A549 (cell line): ENCODE results near the gene BMP7. TPM values are rescaled to one million over a fixed set of nuclear protein-coding genes. Genes with fewer than 3 reads are reported as not detected.

Experiments
- ATAC-seq, 2 experiments: fragments of 200-7000 bp in 1 of 2; fragments of >200 bp in 1 of 2; cut with Nextera tagmentation in 1 of 2; cut with Tn5 transposase in 1 of 2; 3 replicates each; pipeline versions ENCODE4 v1.8.0 to v1.9.1; 2018 to 2020; ENCODE audit warnings: mild to moderate bottlenecking in 1 of 2, moderate library complexity in 1 of 2
- CTCF ChIA-PET: fragments of 300-600 bp; sonication (Branson Sonifier 250); formaldehyde crosslinking; extraction: SDS; loops from one replicate; lab custom pipeline; 2021; ENCODE audit warnings: antibody characterized with exemption, inconsistent platforms; lab: Yijun Ruan, JAX
- POLR2A ChIA-PET: fragments of 350-600 bp; formaldehyde crosslinking; extraction: SDS; loops from one replicate; lab custom pipeline; 2021; ENCODE audit warnings: antibody characterized with exemption, inconsistent platforms; lab: Yijun Ruan, JAX
- DNase-seq, 2 experiments: peaks; one replicate each; pipeline versions ENCODE4 v3.0.0 to v3.0.0-alpha.2; 2011 to 2016; ENCODE audit warnings: low read depth in 1 of 2, low spot score in 1 of 2
- FAIRE-seq: peaks from 2 replicates; lab custom pipeline; 2011; peaks lifted over from hg19 to GRCh38; lab: Jason Lieb, UNC
- H3K27ac ChIP-seq, 2 experiments: fragments of >200 bp; sonication (Bioruptor Twin); formaldehyde crosslinking; 3 replicates each; pipeline ENCODE4 v1.5.1; 2016 to 2017
- H3K4me1 ChIP-seq: fragments of >200 bp; sonication (Bioruptor Twin); formaldehyde crosslinking; 3 replicates; pipeline ENCODE4 v1.6.1; 2016
- H3K4me2 ChIP-seq: fragments of >200 bp; sonication (Bioruptor Twin); formaldehyde crosslinking; 3 replicates; pipeline ENCODE4 v1.6.1; 2016
- H3K4me3 ChIP-seq: fragments of >200 bp; sonication (Bioruptor Twin); formaldehyde crosslinking; 3 replicates; pipeline ENCODE4 v1.5.1; 2016
- H3K9me3 ChIP-seq: fragments of >200 bp; sonication (Bioruptor Twin); formaldehyde crosslinking; 3 replicates; pipeline ENCODE4 v1.6.1; 2016
- BHLHE40 ChIP-seq: IDR thresholded peaks from 2 replicates; pipeline ENCODE4 v1.6.1; 2012; ENCODE audit warnings: low read depth, low read length, inconsistent platforms
- CBX8 ChIP-seq: fragments of 200-600 bp; sonication (generic); IDR thresholded peaks from 2 replicates; pipeline ENCODE4 v1.6.1; 2016
- CHD2 ChIP-seq: fragments of 150-350 bp; IDR thresholded peaks from 2 replicates; pipeline ENCODE4 v1.6.1; 2014; ENCODE audit warnings: low read length; ENCODE audit not compliant: partially characterized antibody
- CHD4 ChIP-seq: fragments of 200-600 bp; sonication (generic); IDR thresholded peaks from 2 replicates; pipeline ENCODE4 v1.6.1; 2016; ENCODE audit warnings: antibody characterized with exemption, mild to moderate bottlenecking, borderline replicate concordance
- FOXS1 ChIP-seq: fragments of 250-450 bp; sonication (Bioruptor Pico); IDR thresholded peaks from 2 replicates; pipeline ENCODE4 v1.5.0; 2020; ENCODE audit warnings: mild to moderate bottlenecking, moderate library complexity
- HEYL ChIP-seq: fragments of 250-450 bp; sonication (Bioruptor Pico); IDR thresholded peaks from 2 replicates; pipeline ENCODE4 v1.8.0; 2021; ENCODE audit warnings: mild to moderate bottlenecking, moderate library complexity
- JUN ChIP-seq, 2 experiments: fragments of >200 bp; sonication (Bioruptor Twin); formaldehyde crosslinking; IDR thresholded peaks; 2 replicates in 1 of 2; 3 replicates in 1 of 2; pipeline ENCODE4 v1.6.1; 2016 to 2017
- MAFK ChIP-seq: fragments of 450-650 bp; IDR thresholded peaks from 2 replicates; pipeline ENCODE4 v1.6.1; 2014; ENCODE audit not compliant: partially characterized antibody
- MAZ ChIP-seq: fragments of 150-350 bp; IDR thresholded peaks from 2 replicates; pipeline ENCODE4 v1.6.1; 2014; ENCODE audit warnings: antibody characterized with exemption, low read depth, low read length, borderline replicate concordance
- NFE2L2 ChIP-seq: fragments of 150-350 bp; conservative IDR thresholded peaks from 2 replicates; pipeline ENCODE4 v1.6.1; 2014; ENCODE audit warnings: low read length
- NR3C1 ChIP-seq: fragments of >200 bp; sonication (Bioruptor Twin); formaldehyde crosslinking; IDR thresholded peaks from 3 replicates; pipeline ENCODE4 v1.6.1; 2017
- POLR2AphosphoS2 ChIP-seq: conservative IDR thresholded peaks from 2 replicates; pipeline ENCODE4 v1.6.1; 2012; ENCODE audit warnings: low read length, improper control_type of control experiment, inconsistent platforms
- RCOR1 ChIP-seq: fragments of 150-350 bp; IDR thresholded peaks from 2 replicates; pipeline ENCODE4 v1.6.1; 2014; ENCODE audit warnings: antibody characterized with exemption, low read length, low read depth
- RFX5 ChIP-seq: fragments of 450-650 bp; IDR thresholded peaks from 2 replicates; pipeline ENCODE4 v1.7.1; 2014; ENCODE audit warnings: antibody characterized with exemption, mild to moderate bottlenecking, moderate library complexity
- SREBF2 ChIP-seq: fragments of 450-650 bp; IDR thresholded peaks from 2 replicates; pipeline ENCODE4 v1.6.1; 2014; ENCODE audit warnings: mild to moderate bottlenecking, moderate library complexity
- TFCP2L1 ChIP-seq: fragments of 250-450 bp; sonication (Bioruptor Pico); IDR thresholded peaks from 2 replicates; pipeline ENCODE4 v1.5.0; 2021; ENCODE audit warnings: mild to moderate bottlenecking
- ZC3H11A ChIP-seq: fragments of 450-650 bp; IDR thresholded peaks from 2 replicates; pipeline ENCODE4 v1.6.1; 2014; ENCODE audit warnings: antibody characterized with exemption, mild to moderate bottlenecking
- ZNF302 ChIP-seq: fragments of 250-450 bp; sonication (Bioruptor Pico); IDR thresholded peaks from 2 replicates; pipeline ENCODE4 v1.9.0; 2021; ENCODE audit warnings: inconsistent platforms, mild to moderate bottlenecking, moderate library complexity
- WGBS: methylation state at CpG from one replicate; pipeline ENCODE4 v1.1.6; 2017; ENCODE audit errors: missing lambda C conversion rate; 5-methylcytosine and 5-hydroxymethylcytosine counted together
- polyA plus RNA-seq, 4 experiments: library from polyadenylated mRNA; depleted of rRNA in 3 of 4; stranded (reverse); fragments of >200 nt; fragmentation: RNase III in 1 of 4; extraction: RNeasy Plus Mini Kit Qiagen cat#74134 plus additional on column Dnase treatment in 1 of 4; gene quantifications; 2 replicates in 3 of 4; 3 replicates in 1 of 4; pipeline ENCODE4 v1.2.3, GENCODE V29; 2011 to 2017
- TF ChIP-seq, protein P1 (sequence below): fragments of 250-450 bp; sonication (Bioruptor Pico); IDR thresholded peaks from 2 replicates; pipeline ENCODE4 v1.5.0; 2020; ENCODE audit warnings: low read depth, mild to moderate bottlenecking, moderate library complexity
- TF ChIP-seq, protein P2 (sequence below): fragments of >200 bp; sonication (Bioruptor Twin); formaldehyde crosslinking; IDR thresholded peaks from 2 replicates; pipeline ENCODE4 v1.6.1; 2016
- TF ChIP-seq, protein P3 (sequence below): fragments of 200-600 bp; sonication (generic); IDR thresholded peaks from 2 replicates; pipeline ENCODE4 v1.6.1; 2016; ENCODE audit warnings: antibody characterized with exemption, mild to moderate bottlenecking, moderate library complexity
- TF ChIP-seq, protein P4 (sequence below): fragments of 250-450 bp; sonication (Bioruptor Pico); IDR thresholded peaks from 2 replicates; pipeline ENCODE4 v1.5.0; 2021; ENCODE audit warnings: mild to moderate bottlenecking, moderate library complexity, borderline replicate concordance
- TF ChIP-seq, protein P5 (sequence below): fragments of 450-650 bp; IDR thresholded peaks from 2 replicates; pipeline ENCODE4 v1.6.1; 2014; ENCODE audit warnings: antibody characterized with exemption
- TF ChIP-seq, protein P6 (sequence below): IDR thresholded peaks from 2 replicates; pipeline ENCODE4 v1.6.1; 2012
- TF ChIP-seq, protein P7 (sequence below): fragments of >200 bp; sonication (Bioruptor Twin); formaldehyde crosslinking; IDR thresholded peaks from 3 replicates; pipeline ENCODE4 v1.5.1; 2016

The BMP7 gene
- polyA plus RNA-seq, 2 of the 4 experiments (the other 2 are of a cell fraction): 0.08 to 0.22 TPM

DNA sequence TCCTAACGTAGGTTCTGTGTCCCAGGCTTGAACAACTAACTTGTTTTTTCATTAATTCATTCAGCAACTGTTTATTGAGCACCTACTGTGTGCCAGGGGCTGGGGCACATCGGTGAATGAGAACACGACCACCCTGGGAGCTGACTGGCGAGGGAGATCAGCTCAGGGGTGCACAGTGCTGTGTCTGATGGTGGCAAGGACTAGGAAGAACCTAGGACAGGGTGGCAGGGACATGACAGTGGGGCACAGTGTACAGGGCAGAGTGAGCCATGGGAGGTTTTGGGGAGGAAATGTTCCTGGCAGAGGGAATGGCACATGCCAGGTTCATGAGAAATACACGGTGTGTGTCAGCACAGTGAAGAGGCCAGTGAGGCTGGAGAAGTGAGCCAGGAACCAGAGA, 76.7 kb downstream of the BMP7 start:
- CTCF ChIA-PET: interaction anchor here (0.7 kb wide), 1 partner anchor 346 kb away, joined by 3 read pairs; no protein-coding TSS in a partner anchor
- 77% methylated on average over 5 of the region's 5 CpGs for WGBS
- POLR2A ChIA-PET: no interaction called here
- TF ChIP-seq ZNF302 (CRISPR knock-in tag) (no peak), FOXS1 (no peak), RFX5 (no peak), CBX8 (no peak), RCOR1 (no peak), MAZ (no peak), ZC3H11A (no peak), BHLHE40 (no peak), NFE2L2 (no peak), MAFK (no peak)
- TF ChIP-seq, protein P1, sequence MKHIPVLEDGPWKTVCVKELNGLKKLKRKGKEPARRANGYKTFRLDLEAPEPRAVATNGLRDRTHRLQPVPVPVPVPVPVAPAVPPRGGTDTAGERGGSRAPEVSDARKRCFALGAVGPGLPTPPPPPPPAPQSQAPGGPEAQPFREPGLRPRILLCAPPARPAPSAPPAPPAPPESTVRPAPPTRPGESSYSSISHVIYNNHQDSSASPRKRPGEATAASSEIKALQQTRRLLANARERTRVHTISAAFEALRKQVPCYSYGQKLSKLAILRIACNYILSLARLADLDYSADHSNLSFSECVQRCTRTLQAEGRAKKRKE (CRISPR knock-in tag): no peak
- TF ChIP-seq, protein P2, sequence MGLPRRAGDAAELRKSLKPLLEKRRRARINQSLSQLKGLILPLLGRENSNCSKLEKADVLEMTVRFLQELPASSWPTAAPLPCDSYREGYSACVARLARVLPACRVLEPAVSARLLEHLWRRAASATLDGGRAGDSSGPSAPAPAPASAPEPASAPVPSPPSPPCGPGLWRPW: no peak
- TF ChIP-seq, protein P3, sequence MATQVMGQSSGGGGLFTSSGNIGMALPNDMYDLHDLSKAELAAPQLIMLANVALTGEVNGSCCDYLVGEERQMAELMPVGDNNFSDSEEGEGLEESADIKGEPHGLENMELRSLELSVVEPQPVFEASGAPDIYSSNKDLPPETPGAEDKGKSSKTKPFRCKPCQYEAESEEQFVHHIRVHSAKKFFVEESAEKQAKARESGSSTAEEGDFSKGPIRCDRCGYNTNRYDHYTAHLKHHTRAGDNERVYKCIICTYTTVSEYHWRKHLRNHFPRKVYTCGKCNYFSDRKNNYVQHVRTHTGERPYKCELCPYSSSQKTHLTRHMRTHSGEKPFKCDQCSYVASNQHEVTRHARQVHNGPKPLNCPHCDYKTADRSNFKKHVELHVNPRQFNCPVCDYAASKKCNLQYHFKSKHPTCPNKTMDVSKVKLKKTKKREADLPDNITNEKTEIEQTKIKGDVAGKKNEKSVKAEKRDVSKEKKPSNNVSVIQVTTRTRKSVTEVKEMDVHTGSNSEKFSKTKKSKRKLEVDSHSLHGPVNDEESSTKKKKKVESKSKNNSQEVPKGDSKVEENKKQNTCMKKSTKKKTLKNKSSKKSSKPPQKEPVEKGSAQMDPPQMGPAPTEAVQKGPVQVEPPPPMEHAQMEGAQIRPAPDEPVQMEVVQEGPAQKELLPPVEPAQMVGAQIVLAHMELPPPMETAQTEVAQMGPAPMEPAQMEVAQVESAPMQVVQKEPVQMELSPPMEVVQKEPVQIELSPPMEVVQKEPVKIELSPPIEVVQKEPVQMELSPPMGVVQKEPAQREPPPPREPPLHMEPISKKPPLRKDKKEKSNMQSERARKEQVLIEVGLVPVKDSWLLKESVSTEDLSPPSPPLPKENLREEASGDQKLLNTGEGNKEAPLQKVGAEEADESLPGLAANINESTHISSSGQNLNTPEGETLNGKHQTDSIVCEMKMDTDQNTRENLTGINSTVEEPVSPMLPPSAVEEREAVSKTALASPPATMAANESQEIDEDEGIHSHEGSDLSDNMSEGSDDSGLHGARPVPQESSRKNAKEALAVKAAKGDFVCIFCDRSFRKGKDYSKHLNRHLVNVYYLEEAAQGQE: no peak
- TF ChIP-seq, protein P4, sequence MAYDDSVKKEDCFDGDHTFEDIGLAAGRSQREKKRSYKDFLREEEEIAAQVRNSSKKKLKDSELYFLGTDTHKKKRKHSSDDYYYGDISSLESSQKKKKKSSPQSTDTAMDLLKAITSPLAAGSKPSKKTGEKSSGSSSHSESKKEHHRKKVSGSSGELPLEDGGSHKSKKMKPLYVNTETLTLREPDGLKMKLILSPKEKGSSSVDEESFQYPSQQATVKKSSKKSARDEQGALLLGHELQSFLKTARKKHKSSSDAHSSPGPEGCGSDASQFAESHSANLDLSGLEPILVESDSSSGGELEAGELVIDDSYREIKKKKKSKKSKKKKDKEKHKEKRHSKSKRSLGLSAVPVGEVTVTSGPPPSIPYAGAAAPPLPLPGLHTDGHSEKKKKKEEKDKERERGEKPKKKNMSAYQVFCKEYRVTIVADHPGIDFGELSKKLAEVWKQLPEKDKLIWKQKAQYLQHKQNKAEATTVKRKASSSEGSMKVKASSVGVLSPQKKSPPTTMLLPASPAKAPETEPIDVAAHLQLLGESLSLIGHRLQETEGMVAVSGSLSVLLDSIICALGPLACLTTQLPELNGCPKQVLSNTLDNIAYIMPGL: no peak
- H3K27ac ChIP-seq: no peak overlapping the region
- H3K4me1 ChIP-seq: peaks cover 7% of the 10 kb centered on the region; the same call in 1 of the 3 replicates
- no peak overlapping the region for H3K4me2 ChIP-seq
- no peaks in the 10 kb centered on the region for H3K9me3 ChIP-seq
- no peak for ATAC-seq
- no peak overlapping the region for H3K4me3 ChIP-seq
- FAIRE-seq: no peak
- no peak for DNase-seq

DNA sequence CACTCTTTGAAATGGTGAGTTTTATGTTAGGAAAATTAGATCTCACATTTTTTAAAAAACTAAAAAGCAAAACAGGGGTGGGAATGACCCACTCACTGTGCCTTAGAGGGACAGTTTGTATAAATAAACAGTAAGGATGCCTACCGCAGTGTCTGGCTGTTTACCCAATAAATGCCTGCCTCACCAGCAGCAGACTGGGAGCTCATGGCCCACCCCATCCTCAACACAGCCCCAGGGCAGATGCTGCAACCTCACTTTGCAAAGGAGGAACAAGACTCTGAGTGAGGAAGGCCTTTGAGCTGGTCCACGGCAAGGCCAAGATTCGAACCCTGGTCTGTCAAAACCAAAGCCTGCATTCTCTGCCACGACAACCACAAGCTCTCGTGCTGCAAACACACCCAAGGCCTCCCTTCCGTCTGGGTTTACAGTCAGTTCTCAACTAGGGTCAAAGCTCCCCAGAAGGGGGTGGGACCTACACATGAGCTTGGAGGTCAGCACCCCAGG, 77.8 kb downstream of the BMP7 start:
- CTCF ChIA-PET: interaction anchor here (0.6 kb wide), 1 partner anchor 671 kb away, joined by 3 read pairs; no protein-coding TSS in a partner anchor
- Histone ChIP-seq H3K4me3 (no peak overlapping the region), H3K27ac (no peak overlapping the region), H3K4me2 (no peak overlapping the region), H3K4me1 (peaks cover 7% of the 10 kb centered on the region; the same call in 1 of the 3 replicates), H3K9me3 (no peaks in the 10 kb centered on the region)
- POLR2A ChIA-PET: no interaction called here
- FAIRE-seq: no peak
- no peak for ATAC-seq
- DNase-seq: no peak
- WGBS: 76% methylated on average over 6 of the region's 6 CpGs
- no peak for TF ChIP-seq NR3C1
- no peak for TF ChIP-seq NFE2L2
- TF ChIP-seq CHD4: no peak
- no peak for TF ChIP-seq TFCP2L1 (CRISPR knock-in tag)
- TF ChIP-seq ZC3H11A: no peak
- no peak for TF ChIP-seq FOXS1
- no peak for TF ChIP-seq HEYL
- TF ChIP-seq, protein P5, sequence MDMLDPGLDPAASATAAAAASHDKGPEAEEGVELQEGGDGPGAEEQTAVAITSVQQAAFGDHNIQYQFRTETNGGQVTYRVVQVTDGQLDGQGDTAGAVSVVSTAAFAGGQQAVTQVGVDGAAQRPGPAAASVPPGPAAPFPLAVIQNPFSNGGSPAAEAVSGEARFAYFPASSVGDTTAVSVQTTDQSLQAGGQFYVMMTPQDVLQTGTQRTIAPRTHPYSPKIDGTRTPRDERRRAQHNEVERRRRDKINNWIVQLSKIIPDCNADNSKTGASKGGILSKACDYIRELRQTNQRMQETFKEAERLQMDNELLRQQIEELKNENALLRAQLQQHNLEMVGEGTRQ: no peak
- TF ChIP-seq POLR2AphosphoS2: no peak
- no peak for TF ChIP-seq SREBF2
- TF ChIP-seq, protein P6, sequence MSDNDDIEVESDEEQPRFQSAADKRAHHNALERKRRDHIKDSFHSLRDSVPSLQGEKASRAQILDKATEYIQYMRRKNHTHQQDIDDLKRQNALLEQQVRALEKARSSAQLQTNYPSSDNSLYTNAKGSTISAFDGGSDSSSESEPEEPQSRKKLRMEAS: no peak
- TF ChIP-seq JUN (IDR thresholded peaks at IDR 0.05): no peak
- TF ChIP-seq CHD2: no peak
- TF ChIP-seq, protein P7, sequence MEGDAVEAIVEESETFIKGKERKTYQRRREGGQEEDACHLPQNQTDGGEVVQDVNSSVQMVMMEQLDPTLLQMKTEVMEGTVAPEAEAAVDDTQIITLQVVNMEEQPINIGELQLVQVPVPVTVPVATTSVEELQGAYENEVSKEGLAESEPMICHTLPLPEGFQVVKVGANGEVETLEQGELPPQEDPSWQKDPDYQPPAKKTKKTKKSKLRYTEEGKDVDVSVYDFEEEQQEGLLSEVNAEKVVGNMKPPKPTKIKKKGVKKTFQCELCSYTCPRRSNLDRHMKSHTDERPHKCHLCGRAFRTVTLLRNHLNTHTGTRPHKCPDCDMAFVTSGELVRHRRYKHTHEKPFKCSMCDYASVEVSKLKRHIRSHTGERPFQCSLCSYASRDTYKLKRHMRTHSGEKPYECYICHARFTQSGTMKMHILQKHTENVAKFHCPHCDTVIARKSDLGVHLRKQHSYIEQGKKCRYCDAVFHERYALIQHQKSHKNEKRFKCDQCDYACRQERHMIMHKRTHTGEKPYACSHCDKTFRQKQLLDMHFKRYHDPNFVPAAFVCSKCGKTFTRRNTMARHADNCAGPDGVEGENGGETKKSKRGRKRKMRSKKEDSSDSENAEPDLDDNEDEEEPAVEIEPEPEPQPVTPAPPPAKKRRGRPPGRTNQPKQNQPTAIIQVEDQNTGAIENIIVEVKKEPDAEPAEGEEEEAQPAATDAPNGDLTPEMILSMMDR: no peak
